Measurements from ENCODE around the gene ATP2C2. TPM values are rescaled to one million over a fixed set of nuclear protein-coding genes. Genes with fewer than 3 reads are reported as not detected.

ATP2C2 gene
- total RNA-seq, 1 donor from 2014 or later: not detected

GRCh38 chr16:84359326-84359725 is 9.0 kb upstream of the ATP2C2 start:
- DNase-seq (ENCODE audit: missing footprints): no peak
- ATAC-seq: no peak
- intact Hi-C loops (cut with DNase I): no loop called here

- DNase-seq (ENCODE audit: missing footprints): no peak
- ATAC-seq: no peak
- intact Hi-C loops (cut with DNase I): no loop called here
Measured at GRCh38 chr16:84360170-84360569, 8.2 kb upstream of the ATP2C2 start.

- intact Hi-C loops (cut with DNase I): no loop called here
- ATAC-seq: no peak
Measured at GRCh38 chr16:84360748-84361147, 7.6 kb upstream of the ATP2C2 start.

GRCh38 chr16:84361546-84361945 is 6.8 kb upstream of the ATP2C2 start:
- DNase-seq (ENCODE audit: missing footprints) (no peak), ATAC-seq (no peak)
- intact Hi-C loops (cut with DNase I): no loop called here

More at GRCh38 chr16:84360748-84361147, 7.6 kb upstream of the ATP2C2 start:
- DNase-seq (ENCODE audit: missing footprints): no peak

- intact Hi-C loops (cut with DNase I): no loop called here
- no peak for ATAC-seq
- no peak for DNase-seq (ENCODE audit: missing footprints)
Measured at GRCh38 chr16:84362471-84362941, 5.8 kb upstream of the ATP2C2 start.

GRCh38 chr16:84366208-84366607 is 2.1 kb upstream of the ATP2C2 start:
- ATAC-seq (no peak), DNase-seq (ENCODE audit: missing footprints) (no peak)

GRCh38 chr16:84367297-84367680 is 1.0 kb upstream of the ATP2C2 start:
- ATAC-seq (no peak), DNase-seq (ENCODE audit: missing footprints) (no peak)
- intact Hi-C loops (cut with DNase I): no loop called here

More at GRCh38 chr16:84366208-84366607, 2.1 kb upstream of the ATP2C2 start:
- intact Hi-C loops (cut with DNase I): no loop called here

GRCh38 chr16:84367750-84368307 is 509 bp upstream of the ATP2C2 start:
- intact Hi-C loops (cut with DNase I): no loop called here
- DNase-seq (ENCODE audit: missing footprints) (no peak), ATAC-seq (no peak)

GRCh38 chr16:84369105-84369504 is 767 bp downstream of the ATP2C2 start:
- DNase-seq (ENCODE audit: missing footprints): no peak
- intact Hi-C loops (cut with DNase I): no loop called here
- ATAC-seq: no peak

GRCh38 chr16:84369938-84370627 is 1.7 kb downstream of the ATP2C2 start:
- DNase-seq (ENCODE audit: missing footprints) (no peak), ATAC-seq (no peak)
- intact Hi-C loops (cut with DNase I): no loop called here

GRCh38 chr16:84370723-84371552 is 2.6 kb downstream of the ATP2C2 start:
- no peak for ATAC-seq
- intact Hi-C loops (cut with DNase I): no loop called here
- DNase-seq (ENCODE audit: missing footprints): no peak

- no peak for DNase-seq (ENCODE audit: missing footprints)
- intact Hi-C loops (cut with DNase I): no loop called here
- no peak for ATAC-seq
Measured at GRCh38 chr16:84371553-84371865, 3.2 kb downstream of the ATP2C2 start.

- ATAC-seq (no peak), DNase-seq (ENCODE audit: missing footprints) (no peak)
- intact Hi-C loops (cut with DNase I): no loop called here
Measured at GRCh38 chr16:84373907-84374489, 5.7 kb downstream of the ATP2C2 start.

- intact Hi-C loops (cut with DNase I): no loop called here
- ATAC-seq: no peak
- no peak for DNase-seq (ENCODE audit: missing footprints)
Measured at GRCh38 chr16:84378099-84378498, 9.8 kb downstream of the ATP2C2 start.

GRCh38 chr16:84378567-84378966 is 10.2 kb downstream of the ATP2C2 start:
- intact Hi-C loops (cut with DNase I): no loop called here
- DNase-seq (ENCODE audit: missing footprints) (no peak), ATAC-seq (no peak)

- ATAC-seq (no peak), DNase-seq (ENCODE audit: missing footprints) (no peak)
- intact Hi-C loops (cut with DNase I): no loop called here
Measured at GRCh38 chr16:84379008-84379708, 10.8 kb downstream of the ATP2C2 start.

- intact Hi-C loops (cut with DNase I): no loop called here
- ATAC-seq (no peak), DNase-seq (ENCODE audit: missing footprints) (no peak)
Measured at GRCh38 chr16:84379709-84380362, 11.5 kb downstream of the ATP2C2 start.

- intact Hi-C loops (cut with DNase I): no loop called here
- no peak for DNase-seq (ENCODE audit: missing footprints)
- ATAC-seq: no peak
Measured at GRCh38 chr16:84380405-84380804, 12.1 kb downstream of the ATP2C2 start.

- intact Hi-C loops (cut with DNase I): no loop called here
- DNase-seq (ENCODE audit: missing footprints) (no peak), ATAC-seq (no peak)
Measured at GRCh38 chr16:84382396-84382795, 14.1 kb downstream of the ATP2C2 start.

All from Right ventricle myocardium inferior (tissue), 1 donor.